HG03097 (cell line): ENCODE measurements around the gene TSHZ2.

Source experiments
- ATAC-seq: cut with Tn5 transposase; IDR thresholded peaks from one replicate; pipeline ENCODE4 v1.9.1; 2021; ENCODE audit not compliant: unreplicated experiment, low FRiP score

The TSHZ2 gene

DNA sequence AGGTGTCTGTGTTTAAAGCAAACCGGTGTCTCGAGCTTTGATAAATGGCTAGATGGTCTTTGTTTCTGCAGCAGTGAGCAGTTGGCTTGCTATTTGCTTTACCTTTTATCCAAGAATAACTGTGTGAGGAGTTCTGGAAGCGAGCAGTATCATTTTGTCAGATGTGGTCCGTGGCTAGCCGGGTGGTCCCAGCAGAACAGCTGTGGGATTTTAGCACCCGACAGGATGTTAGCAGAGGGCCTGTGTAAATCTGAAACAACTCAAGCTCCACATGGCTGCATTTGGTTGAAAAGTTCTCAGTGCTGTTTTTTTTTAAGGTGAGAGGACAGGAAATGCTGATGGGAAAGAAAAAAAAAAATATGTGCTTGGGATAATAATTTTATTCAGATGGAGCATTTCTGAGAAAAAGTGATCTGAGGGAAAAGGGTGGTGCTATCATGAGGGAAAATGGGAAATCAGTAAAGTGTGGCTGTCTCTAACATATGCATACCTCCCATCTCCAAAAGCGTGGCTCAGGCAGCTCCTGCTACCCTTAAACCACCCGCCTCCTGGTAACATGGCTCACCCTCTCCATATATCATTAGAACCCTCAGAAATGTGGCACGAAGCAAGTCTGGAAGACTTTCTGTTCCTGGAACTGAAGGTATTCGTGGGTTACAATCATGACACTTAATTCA lies 215.4 kb downstream of the TSHZ2 start:
- no peak for ATAC-seq

DNA sequence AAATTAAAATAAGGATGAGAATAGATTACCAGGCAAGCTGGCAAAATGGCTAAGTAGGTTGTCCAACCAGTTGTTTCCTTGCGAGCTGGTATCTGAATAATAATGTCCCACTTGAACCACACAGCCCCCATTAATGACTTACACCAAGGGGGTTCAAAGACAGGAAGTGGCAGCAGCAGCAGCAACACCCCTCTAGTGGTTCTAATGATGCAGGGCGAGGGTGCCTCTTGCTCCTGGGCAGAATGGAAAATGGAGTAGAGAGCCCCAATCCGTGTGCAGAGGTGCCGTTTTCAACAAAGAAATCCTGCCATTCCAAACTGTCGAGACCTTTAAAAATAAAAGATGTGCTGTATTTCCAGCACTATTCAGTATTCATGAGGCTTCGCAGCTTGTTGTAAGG lies 218.1 kb downstream of the TSHZ2 start:
- ATAC-seq = no peak

DNA sequence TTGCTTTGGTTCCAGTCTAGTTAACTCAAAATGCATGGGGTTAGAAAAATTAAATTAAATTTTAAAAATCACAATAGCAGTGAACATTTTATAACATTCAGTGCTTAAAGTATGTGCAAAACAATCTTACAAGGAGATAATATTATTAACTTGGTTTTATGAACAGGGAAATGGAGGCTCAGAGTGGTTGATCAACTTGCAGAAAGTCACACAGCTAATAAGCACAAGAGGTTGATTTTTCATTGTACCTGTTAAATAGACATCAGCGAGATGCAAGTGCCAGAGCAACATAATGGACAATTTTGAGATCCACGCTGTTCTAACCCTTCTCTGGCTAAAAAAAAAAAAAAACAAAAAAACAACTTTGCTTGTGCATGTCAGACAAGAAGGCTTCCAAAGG lies 219.8 kb downstream of the TSHZ2 start:
- ATAC-seq = no peak

DNA sequence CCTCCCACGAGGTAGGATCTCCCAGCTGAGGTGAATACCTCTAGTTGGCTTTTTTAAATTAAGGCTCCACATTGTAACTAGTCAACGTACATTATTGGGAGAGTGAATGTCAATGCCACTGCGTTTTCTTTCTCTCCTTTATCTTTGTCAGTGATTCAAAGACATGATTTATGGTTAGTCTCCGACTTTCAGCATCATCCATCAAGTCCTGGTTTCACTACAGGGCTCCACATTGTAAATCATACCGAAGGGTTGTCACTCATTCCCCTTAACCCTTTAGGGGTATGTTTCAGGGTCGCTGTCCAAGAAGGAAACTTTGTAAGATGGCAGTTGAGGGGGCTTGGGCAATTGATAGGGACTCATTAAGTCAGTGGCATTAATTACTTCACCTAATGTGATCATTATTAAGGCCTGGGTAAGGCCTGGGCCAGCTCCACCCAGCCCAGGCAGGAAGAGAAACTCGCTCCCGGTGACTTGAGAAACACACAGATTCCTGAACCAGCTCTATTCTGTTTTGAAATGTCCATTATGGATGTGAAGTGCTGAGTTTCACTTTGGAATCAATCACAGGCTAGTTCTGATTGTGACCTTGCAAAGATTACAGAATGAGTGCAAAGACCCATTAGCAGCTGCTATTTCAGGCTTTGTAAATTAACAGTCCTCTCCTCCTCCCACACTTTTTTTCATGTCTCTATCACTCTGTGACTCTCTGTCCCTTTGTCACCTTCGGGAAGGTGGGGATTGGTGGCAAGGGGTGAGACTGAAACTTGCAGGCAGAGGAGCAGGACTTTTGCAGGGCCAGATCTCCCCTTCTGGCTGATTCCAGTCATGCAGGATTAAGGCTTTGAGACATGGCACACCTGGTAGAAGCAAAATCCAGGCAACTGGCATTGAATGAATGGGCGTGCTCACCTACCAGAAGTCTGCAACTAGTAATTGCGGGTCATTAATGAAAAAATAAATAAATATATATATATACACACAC lies 222.4 kb downstream of the TSHZ2 start:
- ATAC-seq = no peak

- no peak for ATAC-seq
Measured at GRCh38 chr20:53195876-53196610, 223.9 kb downstream of the TSHZ2 start.

GRCh38 chr20:53201588-53201987 lies 229.4 kb downstream of the TSHZ2 start:
- no peak for ATAC-seq

GRCh38 chr20:53202777-53203176 lies 230.6 kb downstream of the TSHZ2 start:
- no peak for ATAC-seq

DNA sequence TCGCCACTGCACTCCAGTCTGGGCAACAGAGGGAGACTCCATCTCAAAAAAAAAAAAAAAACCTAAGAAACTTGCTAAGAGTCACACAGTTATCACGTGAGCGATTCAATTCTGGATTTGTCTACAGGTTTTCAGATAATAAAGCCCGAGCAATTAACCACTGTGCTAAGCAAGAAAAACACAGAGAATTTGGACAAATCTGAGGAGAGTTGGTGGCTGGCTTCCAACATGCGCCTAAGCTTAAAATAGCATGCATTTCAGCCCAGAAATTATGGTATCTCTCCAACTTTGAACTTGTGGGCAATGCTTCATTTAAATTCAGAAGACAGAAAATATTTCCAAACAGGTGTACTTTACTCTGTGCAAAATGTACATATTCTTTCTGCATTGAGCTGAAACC lies 232.9 kb downstream of the TSHZ2 start:
- no peak for ATAC-seq

- no peak for ATAC-seq
Measured at GRCh38 chr20:53208110-53208832, 236.1 kb downstream of the TSHZ2 start.

DNA sequence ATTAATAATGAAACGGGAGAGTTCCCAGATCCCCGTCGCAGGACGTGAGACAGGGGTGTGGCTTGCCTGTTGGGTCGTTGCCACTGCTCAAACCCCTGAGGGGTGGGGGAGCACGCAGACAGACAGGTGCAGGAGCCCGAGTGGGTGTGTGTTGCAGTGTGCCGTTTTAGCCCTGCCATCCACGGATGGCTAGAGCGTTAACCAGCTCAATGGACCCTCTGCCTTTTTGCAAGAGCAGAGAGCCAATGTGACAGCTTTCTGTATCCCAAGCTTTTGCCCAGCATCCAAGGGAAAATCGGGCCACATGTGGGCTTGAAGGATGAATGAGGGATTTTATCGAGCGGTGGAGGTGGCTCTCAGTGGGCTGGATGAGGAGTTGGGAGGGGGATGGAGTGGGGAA lies 237.9 kb downstream of the TSHZ2 start:
- ATAC-seq = no peak

- ATAC-seq = no peak
Measured at GRCh38 chr20:53210931-53211330, 238.8 kb downstream of the TSHZ2 start.

GRCh38 chr20:53212018-53212417 lies 239.9 kb downstream of the TSHZ2 start:
- no peak for ATAC-seq

GRCh38 chr20:53214392-53214791 lies 242.2 kb downstream of the TSHZ2 start:
- ATAC-seq = no peak

DNA sequence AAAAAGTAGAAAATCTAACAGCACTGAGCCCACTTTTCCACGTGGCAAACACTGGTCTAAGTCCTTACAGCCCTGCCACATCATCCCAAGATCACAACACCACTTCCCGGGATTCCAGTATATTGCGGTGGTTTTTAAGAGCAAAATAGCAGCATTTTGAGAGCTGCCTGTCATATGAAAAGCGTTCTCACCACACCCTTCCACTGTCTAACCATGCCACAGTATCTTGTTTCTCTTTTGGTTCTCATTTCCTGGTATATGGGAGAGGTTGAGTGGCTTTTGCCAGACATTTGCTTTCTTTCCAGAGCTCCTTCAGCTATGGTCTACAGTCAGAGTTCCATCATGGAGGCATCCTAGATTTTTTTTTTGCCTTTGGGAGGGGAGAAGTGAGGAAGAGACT lies 243.0 kb downstream of the TSHZ2 start:
- ATAC-seq = no peak

- no peak for ATAC-seq
Measured at GRCh38 chr20:53216478-53216855, 244.3 kb downstream of the TSHZ2 start.

DNA sequence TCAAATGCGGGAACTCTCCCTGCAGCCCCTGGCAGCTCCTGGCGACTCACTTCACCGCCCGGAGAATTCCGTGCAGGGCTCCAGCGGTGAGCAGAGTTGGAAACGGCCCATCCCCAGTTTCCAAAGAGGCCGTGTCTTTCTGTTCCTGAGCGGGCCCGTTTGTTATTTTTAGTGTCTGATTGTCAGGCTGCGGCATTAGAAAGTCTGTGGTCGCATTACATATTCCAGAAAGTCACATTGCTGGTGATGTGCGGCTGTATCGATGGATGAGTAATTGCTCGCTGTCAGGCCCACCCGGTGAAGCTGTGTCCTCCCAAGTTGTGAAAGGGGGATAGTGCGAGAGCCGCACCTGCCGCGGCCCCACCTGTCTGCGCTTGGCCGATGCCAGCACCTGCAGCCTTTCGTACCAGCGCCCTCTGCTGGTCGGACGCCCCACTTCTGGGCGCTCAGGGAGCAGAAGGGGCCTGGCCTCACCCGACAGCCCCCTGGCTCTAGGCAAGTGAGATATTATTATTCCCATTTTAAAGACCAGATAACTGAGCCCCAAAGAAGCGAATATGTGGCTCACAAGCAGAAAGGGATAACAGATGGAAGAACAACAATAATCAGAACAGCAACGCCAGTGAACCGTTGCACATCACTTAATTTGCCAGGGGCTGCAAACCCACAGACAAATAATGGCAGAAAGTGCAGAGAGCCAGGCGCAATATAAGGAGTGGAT lies 244.9 kb downstream of the TSHZ2 start:
- peak; percentile 59 for ATAC-seq

DNA sequence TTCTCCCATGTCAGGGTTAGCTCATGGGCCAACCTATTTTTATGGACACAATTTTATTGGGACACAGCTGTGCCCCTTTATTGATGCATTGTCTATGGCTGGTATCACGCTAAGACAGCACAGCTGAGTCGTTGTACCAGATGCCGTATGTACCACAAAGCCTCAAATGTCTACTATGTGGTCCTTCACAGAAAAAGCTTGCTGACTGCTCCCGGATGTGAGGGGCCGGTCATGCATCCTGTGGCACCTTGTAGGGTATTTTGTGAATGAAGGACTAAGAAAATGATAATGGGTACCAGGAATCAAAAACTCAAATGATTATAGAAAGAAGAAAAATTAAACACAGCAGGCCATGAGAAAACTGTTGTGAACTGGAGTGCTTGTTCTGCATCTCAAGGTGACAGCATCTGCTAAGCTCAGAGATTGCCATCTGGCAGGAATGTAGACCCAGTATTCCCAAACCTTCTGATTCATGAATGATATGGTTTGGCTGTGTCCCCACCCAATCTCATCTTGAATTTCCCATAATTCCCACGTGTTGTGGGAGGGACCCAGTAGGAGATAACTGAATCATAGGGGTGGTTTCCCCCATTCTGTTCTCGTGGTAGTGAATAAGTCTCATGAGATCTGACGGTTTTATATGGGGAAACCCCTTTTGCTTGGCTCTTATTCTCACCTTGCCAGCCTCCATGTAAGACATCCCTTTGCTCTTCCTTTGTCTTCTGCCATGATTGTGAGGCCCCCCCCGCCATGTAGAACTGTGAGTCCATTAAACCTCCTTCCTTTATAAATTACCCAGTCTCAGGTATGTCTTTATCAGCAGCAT lies 248.5 kb downstream of the TSHZ2 start:
- ATAC-seq = no peak

DNA sequence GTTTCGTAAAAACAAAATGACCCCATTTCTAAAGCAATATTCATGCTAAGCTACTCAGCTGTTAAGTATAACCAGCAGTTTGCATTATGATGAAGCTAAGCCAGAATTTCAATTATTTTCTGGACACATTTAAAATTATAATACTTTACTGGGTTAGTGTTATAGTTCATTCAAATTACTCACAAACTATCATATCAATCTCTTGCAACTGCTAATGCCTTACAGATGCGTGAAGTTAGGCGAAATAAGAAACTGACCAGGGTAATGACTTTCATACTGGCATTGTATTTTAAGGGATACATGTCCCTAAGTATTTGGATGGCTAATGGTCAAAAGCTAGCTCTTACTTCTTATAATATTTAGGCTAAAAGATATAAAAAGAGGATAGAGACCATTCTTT lies 249.6 kb downstream of the TSHZ2 start:
- no peak for ATAC-seq

DNA sequence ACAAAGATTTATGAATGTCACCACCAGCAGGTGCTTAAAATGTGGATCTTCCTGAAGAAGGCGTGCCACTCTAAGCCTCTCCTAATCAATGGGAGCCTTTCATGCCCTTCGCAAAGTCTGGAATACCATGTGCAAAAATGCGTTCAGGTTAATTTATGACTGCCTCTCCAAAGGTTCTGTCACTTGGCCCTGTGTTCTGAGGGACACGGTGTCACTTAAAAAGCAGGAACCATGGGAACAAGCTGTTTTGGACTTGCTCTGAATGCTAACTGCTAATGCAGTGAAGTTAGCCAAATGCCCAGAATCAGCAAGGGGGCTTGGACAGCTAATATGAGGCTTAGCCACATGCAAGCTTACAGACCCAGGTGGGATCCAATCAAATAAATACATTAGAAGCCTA lies 250.3 kb downstream of the TSHZ2 start:
- ATAC-seq = no peak
